GM12878 (cell line): Measurements from ENCODE around the gene ETF1. TPM values are rescaled to one million over a fixed set of nuclear protein-coding genes. Genes with fewer than 3 reads are reported as not detected.
A peak's percentile ranks its signal among the peaks of the same experiment; 100 is the strongest.

Experiments
- CREM ChIP-seq: IDR thresholded peaks from 2 replicates; pipeline ENCODE4 v1.6.1; 2014; ENCODE audit warnings: antibody characterized with exemption, low read depth
- EGR1 ChIP-seq, 2 experiments: IDR thresholded peaks; 1 replicate in 1 of 2; 2 replicates in 1 of 2; pipeline ENCODE4 v1.6.1; 2011 to 2012; ENCODE audit warnings: low read depth in 2 of 2, low read length in 2 of 2, borderline replicate concordance in 1 of 2, mild to moderate bottlenecking in 1 of 2, moderate library complexity in 1 of 2
- EP300 ChIP-seq, 2 experiments: fragments of 150-350 bp in 1 of 2; IDR thresholded peaks; 2 replicates each; pipeline ENCODE4 v1.6.1; 2011 to 2012; ENCODE audit warnings: low read depth in 2 of 2, low read length in 2 of 2, borderline replicate concordance in 1 of 2, improper control_type of control experiment in 1 of 2, inconsistent platforms in 1 of 2; ENCODE audit not compliant: control insufficient read depth in 1 of 2
- FOS ChIP-seq: IDR thresholded peaks from 3 replicates; pipeline ENCODE4 v1.6.1; 2011; ENCODE audit warnings: borderline replicate concordance; ENCODE audit not compliant: insufficient read length; ENCODE audit errors: extremely low read depth
- FOXM1 ChIP-seq: IDR thresholded peaks from 2 replicates; pipeline ENCODE4 v1.6.1; 2012; ENCODE audit warnings: low read depth, mild to moderate bottlenecking, inconsistent platforms, low read length, moderate library complexity
- HDAC6 ChIP-seq: fragments of 200-600 bp; sonication (generic); IDR thresholded peaks from one replicate; pipeline ENCODE4 v1.8.0; 2017; ENCODE audit warnings: antibody characterized with exemption; ENCODE audit not compliant: unreplicated experiment
- JUND ChIP-seq: IDR thresholded peaks from 2 replicates; pipeline ENCODE4 v1.6.1; 2012; ENCODE audit warnings: low read depth, mild to moderate bottlenecking, low read length, improper control_type of control experiment, moderate library complexity
- KLF5 ChIP-seq: fragments of 450-650 bp; IDR thresholded peaks from 2 replicates; pipeline ENCODE4 v1.6.1; 2014; ENCODE audit warnings: mild to moderate bottlenecking; ENCODE audit not compliant: partially characterized antibody
- NBN ChIP-seq: fragments of 450-650 bp; IDR thresholded peaks from 2 replicates; pipeline ENCODE4 v1.6.1; 2016
- NFIC ChIP-seq: IDR thresholded peaks from 2 replicates; pipeline ENCODE4 v1.6.1; 2012; ENCODE audit warnings: low read depth, mild to moderate bottlenecking, inconsistent platforms, low read length, moderate library complexity
- NR2F1 ChIP-seq: fragments of 450-650 bp; conservative IDR thresholded peaks from 2 replicates; pipeline ENCODE4 v1.6.1; 2017; ENCODE audit warnings: mild to moderate bottlenecking
- PAX5 ChIP-seq: IDR thresholded peaks from 2 replicates; pipeline ENCODE4 v1.6.1; 2011; ENCODE audit warnings: low read depth, low read length, borderline replicate concordance
- POLR2A ChIP-seq: IDR thresholded peaks from 2 replicates; pipeline ENCODE4 v1.6.1; 2011; ENCODE audit warnings: low read depth, mild to moderate bottlenecking, low read length
- PRDM15 ChIP-seq: fragments of 450-650 bp; formaldehyde crosslinking; IDR thresholded peaks from 2 replicates; pipeline ENCODE4 v1.4.0; 2020; ENCODE audit warnings: mild to moderate bottlenecking, moderate library complexity
- RAD51 ChIP-seq: fragments of 450-650 bp; IDR thresholded peaks from 2 replicates; pipeline ENCODE4 v1.6.1; 2016; ENCODE audit warnings: moderate library complexity, mild to moderate bottlenecking, inconsistent platforms
- RBBP5 ChIP-seq: fragments of 200-600 bp; sonication (generic); conservative IDR thresholded peaks from 2 replicates; pipeline ENCODE4 v1.6.1; 2016
- RUNX3 ChIP-seq: IDR thresholded peaks from 2 replicates; pipeline ENCODE4 v1.6.1; 2012; ENCODE audit warnings: low read length, inconsistent platforms
- SIN3A ChIP-seq: IDR thresholded peaks from 2 replicates; pipeline ENCODE4 v1.6.1; 2012; ENCODE audit warnings: low read depth, low read length, improper control_type of control experiment
- TAF1 ChIP-seq: IDR thresholded peaks from 2 replicates; pipeline ENCODE4 v1.6.1; 2011; ENCODE audit warnings: mild to moderate bottlenecking, low read depth, low read length, borderline replicate concordance
- TARDBP ChIP-seq: IDR thresholded peaks from 2 replicates; pipeline ENCODE4 v1.6.1; 2016; ENCODE audit warnings: borderline replicate concordance
- TCF3 ChIP-seq: IDR thresholded peaks from 2 replicates; pipeline ENCODE4 v1.6.1; 2012; ENCODE audit warnings: low read depth, mild to moderate bottlenecking, low read length, borderline replicate concordance; ENCODE audit not compliant: insufficient read depth
- USF1 ChIP-seq: IDR thresholded peaks from 2 replicates; pipeline ENCODE4 v1.6.1; 2011; ENCODE audit warnings: borderline replicate concordance, low read depth, mild to moderate bottlenecking, moderate library complexity, mixed read lengths, low read length; ENCODE audit not compliant: insufficient read depth; ENCODE audit errors: extremely low read length
- USF2 ChIP-seq: IDR thresholded peaks from 2 replicates; pipeline ENCODE4 v1.6.1; 2011; ENCODE audit warnings: low read depth, low read length, improper control_type of control experiment, borderline replicate concordance
- ZNF207 ChIP-seq: fragments of 450-650 bp; IDR thresholded peaks from 2 replicates; pipeline ENCODE4 v1.6.1; 2014; ENCODE audit warnings: antibody characterized with exemption, mild to moderate bottlenecking, borderline replicate concordance
- ZNF217 ChIP-seq: fragments of 450-650 bp; IDR thresholded peaks from 2 replicates; pipeline ENCODE4 v1.6.1; 2017; ENCODE audit warnings: antibody characterized with exemption, mild to moderate bottlenecking
- ZNF384 ChIP-seq: IDR thresholded peaks from 2 replicates; pipeline ENCODE4 v1.6.1; 2012; ENCODE audit warnings: low read depth, mild to moderate bottlenecking, low read length, improper control_type of control experiment, borderline replicate concordance
- ZNF622 ChIP-seq: fragments of 450-650 bp; IDR thresholded peaks from 2 replicates; pipeline ENCODE4 v1.6.1; 2017; ENCODE audit warnings: mild to moderate bottlenecking, inconsistent platforms
- polyA plus RNA-seq, 11 experiments: library from polyadenylated mRNA; depleted of rRNA in 4 of 11; unstranded in 6 of 11; stranded (reverse) in 5 of 11; fragments of >200 nt; fragmentation: Nextera tagmentation in 4 of 11; fragmentation: Illumina TruSeq in 1 of 11; extraction: Ambion mirVana in 4 of 11; extraction: Trizol in 1 of 11; gene quantifications; 1 replicate in 1 of 11; 2 replicates in 10 of 11; pipeline versions ENCODE4 v1.2.1 to v1.2.3, GENCODE V29; 2011 to 2016; ENCODE audit warnings: inconsistent platforms in 2 of 11, missing spikeins in 2 of 11, low read depth in 1 of 11
- total RNA-seq, 4 experiments: library from RNA; depleted of rRNA in 3 of 4; stranded (reverse); fragments of >200 nt in 3 of 4; fragmentation: Illumina TruSeq in 1 of 4; extraction: Trizol in 1 of 4; gene quantifications; 2 replicates each; pipeline versions ENCODE4 v1.2.1 to v1.2.3, GENCODE V29; 2013 to 2021

ETF1 gene
- total and polyA plus RNA-seq, 10 of the 15 experiments (the other 5 are each of a cell fraction or from before 2014, with no cell fraction given) = 29.8 to 145 (median 108) TPM

GRCh38 chr5:138575194-138576015 is 32.4 kb upstream of the ETF1 start, which contains the start of gene HSPA9 (continued):
- TF ChIP-seq PRDM15 = no peak
- no peak for TF ChIP-seq ZNF622
- no peak for TF ChIP-seq FOS
- 0 out of 2 replicates have a peak, but pooled peaks have one; percentile 62 for TF ChIP-seq TCF3
- TF ChIP-seq JUND = no peak
- peak; percentile 85 for TF ChIP-seq SIN3A
- TF ChIP-seq CREM = peak; percentile 62; the same call in 1 of the 2 replicates
- TF ChIP-seq FOXM1 = 0 out of 2 replicates have a peak, but pooled peaks have one; percentile 44
- peak; percentile 96 for TF ChIP-seq NBN
- peak; percentile 93 for TF ChIP-seq KLF5
- no peak for TF ChIP-seq NFIC
- TF ChIP-seq ZNF384 = no peak
- TF ChIP-seq USF2 = peak; percentile 67
- no peak for TF ChIP-seq ZNF217
- TF ChIP-seq TARDBP = 0 out of 2 replicates have a peak, but pooled peaks have one; percentile 26
- peak; percentile 54; the same call in 1 of the 2 replicates for TF ChIP-seq PAX5
- peak; percentile 96 for TF ChIP-seq TAF1
- TF ChIP-seq NR2F1 = peak; percentile 95
- no peak; a peak in 1 of 4 replicates for TF ChIP-seq EP300 (IDR thresholded peaks at IDR 0.05; ENCODE audit: borderline replicate concordance in 1 of 2, control insufficient read depth in 1 of 2, low read depth in 2 of 2, low read length in 2 of 2)
- TF ChIP-seq ZNF207 = peak; percentile 100
- no peak for TF ChIP-seq RBBP5
- peak; percentile 90 for TF ChIP-seq POLR2A
- peak; percentile 89 for TF ChIP-seq USF1
- TF ChIP-seq EGR1 (IDR thresholded peaks at IDR 0.05; ENCODE audit: borderline replicate concordance in 1 of 2, low read depth in 2 of 2, low read length in 2 of 2) = peak; percentile 30 to 65
- TF ChIP-seq RUNX3 = peak; percentile 82
- TF ChIP-seq RAD51 = peak; percentile 90
- TF ChIP-seq HDAC6 = no peak
